Measurements from ENCODE around the gene OSBPL10. TPM values are rescaled to one million over a fixed set of nuclear protein-coding genes. Genes with fewer than 3 reads are reported as not detected.
"Not testable (repeated sequence)": the region's sequence is repeated elsewhere in the genome, so short reads cannot be mapped to it uniquely, and the experiment has no call there.

Gene OSBPL10
- total RNA-seq, 1 donor from 2014 or later, result 15.5 TPM

GRCh38 chr3:31992995-31993394 is 11.9 kb upstream of the OSBPL10 start:
- not testable (repeated sequence) for DNase-seq (ENCODE audit: low read depth)

GRCh38 chr3:31988271-31988670 is 7.2 kb upstream of the OSBPL10 start:
- DNase-seq (ENCODE audit: low read depth), result no peak

- no peak for DNase-seq (ENCODE audit: low read depth)
Observed at GRCh38 chr3:31985831-31986230, 4.8 kb upstream of the OSBPL10 start.

- no peak for DNase-seq (ENCODE audit: low read depth)
Observed at GRCh38 chr3:31984321-31984720, 3.3 kb upstream of the OSBPL10 start.

- peak; percentile 49 for DNase-seq (ENCODE audit: low read depth)
Observed at GRCh38 chr3:31980530-31981205, 394 bp downstream of the OSBPL10 start.

GRCh38 chr3:31979001-31979697 is 1.9 kb downstream of the OSBPL10 start:
- DNase-seq (ENCODE audit: low read depth), result no peak

GRCh38 chr3:31978553-31978952 is 2.5 kb downstream of the OSBPL10 start:
- DNase-seq (ENCODE audit: low read depth), result no peak

- no peak for DNase-seq (ENCODE audit: low read depth)
Observed at GRCh38 chr3:31977736-31978135, 3.3 kb downstream of the OSBPL10 start.

GRCh38 chr3:31976302-31976701 is 4.8 kb downstream of the OSBPL10 start:
- no peak for DNase-seq (ENCODE audit: low read depth)

- DNase-seq (ENCODE audit: low read depth), result no peak
Observed at GRCh38 chr3:31974964-31975363, 6.1 kb downstream of the OSBPL10 start.

GRCh38 chr3:31974471-31974870 is 6.6 kb downstream of the OSBPL10 start:
- DNase-seq (ENCODE audit: low read depth), result no peak

- no peak for DNase-seq (ENCODE audit: low read depth)
Observed at GRCh38 chr3:31973837-31974236, 7.2 kb downstream of the OSBPL10 start.

GRCh38 chr3:31973081-31973480 is 8.0 kb downstream of the OSBPL10 start:
- no peak for DNase-seq (ENCODE audit: low read depth)

- DNase-seq (ENCODE audit: low read depth), result no peak
Observed at GRCh38 chr3:31971607-31972006, 9.5 kb downstream of the OSBPL10 start.

GRCh38 chr3:31968927-31969418 is 12.1 kb downstream of the OSBPL10 start:
- DNase-seq (ENCODE audit: low read depth), result peak; percentile 96

GRCh38 chr3:31968369-31968926 is 12.6 kb downstream of the OSBPL10 start:
- peak; percentile 57 for DNase-seq (ENCODE audit: low read depth)

GRCh38 chr3:31967592-31967991 is 13.5 kb downstream of the OSBPL10 start:
- DNase-seq (ENCODE audit: low read depth), result no peak

- no peak for DNase-seq (ENCODE audit: low read depth)
Observed at GRCh38 chr3:31966978-31967591, 14.0 kb downstream of the OSBPL10 start.

GRCh38 chr3:31962801-31963205 is 18.3 kb downstream of the OSBPL10 start:
- no peak for DNase-seq (ENCODE audit: low read depth)

GRCh38 chr3:31960793-31961431 is 20.1 kb downstream of the OSBPL10 start:
- DNase-seq (ENCODE audit: low read depth), result peak; percentile 76

All from myocyte (in vitro differentiated cells).